HG02571 (cell line): ENCODE results near the gene LANCL1.

Experiments used
- ATAC-seq: cut with Tn5 transposase; IDR thresholded peaks from one replicate; pipeline ENCODE4 v1.9.1; 2021; ENCODE audit warnings: mild to moderate bottlenecking, moderate library complexity; ENCODE audit not compliant: unreplicated experiment

Gene LANCL1

GRCh38 chr2:210399440-210400041, 77.0 kb downstream of the LANCL1 start:
- no peak for ATAC-seq

GRCh38 chr2:210392469-210392881, 84.1 kb downstream of the LANCL1 start:
- no peak for ATAC-seq

- no peak for ATAC-seq
Observed at GRCh38 chr2:210389856-210390255, 86.7 kb downstream of the LANCL1 start.

DNA sequence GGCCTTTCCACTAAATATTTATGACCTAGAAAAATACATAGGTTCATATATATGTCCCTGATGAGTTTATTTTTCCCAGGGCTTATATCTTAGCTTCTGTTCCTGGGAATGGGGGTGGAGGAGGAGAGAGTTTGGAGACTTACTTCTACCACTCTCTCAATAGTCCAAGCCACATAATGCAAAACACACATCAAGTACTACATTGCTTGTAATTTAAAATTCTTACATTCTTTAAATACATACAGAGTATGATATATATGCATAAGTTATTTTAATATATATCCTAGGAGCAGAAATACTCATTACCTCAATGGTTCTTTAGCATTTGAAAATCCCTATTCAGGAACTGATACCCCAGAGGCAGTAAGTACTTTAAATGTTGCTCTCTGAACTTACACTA, 88.4 kb downstream of the LANCL1 start:
- ATAC-seq, result no peak

GRCh38 chr2:210387074-210387473, 89.5 kb downstream of the LANCL1 start:
- no peak for ATAC-seq
